C4-2B (cell line): ENCODE measurements around the gene SGPP2.

ENCODE experiments used
- H3K27ac ChIP-seq: fragments of 450-650 bp; 2 replicates; pipeline ENCODE4 v1.5.1; 2017
- CTCF ChIP-seq: fragments of 450-650 bp; conservative IDR thresholded peaks from 2 replicates; pipeline ENCODE4 v1.5.1; 2017; ENCODE audit warnings: mild to moderate bottlenecking
- ZFX ChIP-seq: fragments of 450-650 bp; IDR thresholded peaks from 2 replicates; pipeline ENCODE4 v1.6.1; 2017

Gene SGPP2

GRCh38 chr2:222554517-222554916 lies 130.2 kb downstream of the SGPP2 start:
- no peak for TF ChIP-seq CTCF
- TF ChIP-seq ZFX: no peak
- no peak overlapping the region for H3K27ac ChIP-seq

DNA sequence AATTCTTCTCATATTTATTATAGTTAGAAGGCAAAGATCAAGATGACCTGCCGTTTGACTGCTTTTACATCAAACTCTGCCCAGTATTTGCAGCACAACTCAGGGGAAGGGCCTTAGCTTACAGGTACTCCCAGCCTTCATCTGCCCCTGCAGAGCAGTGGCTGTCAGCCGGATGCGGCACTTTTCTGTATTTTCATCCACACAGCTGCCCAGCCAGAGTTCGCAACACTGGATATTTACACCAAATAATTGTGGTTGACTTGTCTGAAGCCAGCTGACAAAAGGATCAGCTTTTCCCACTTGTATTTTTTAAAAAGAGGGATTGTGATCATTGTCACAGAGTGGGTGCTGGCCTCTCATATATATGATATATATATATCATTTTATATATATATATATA lies 136.8 kb downstream of the SGPP2 start:
- H3K27ac ChIP-seq: no peak overlapping the region
- TF ChIP-seq CTCF (no peak), ZFX (no peak)

- TF ChIP-seq CTCF (peak; percentile 70), ZFX (no peak)
- H3K27ac ChIP-seq: no peak overlapping the region
These were observed 137.7 kb downstream of the SGPP2 start for GRCh38 chr2:222561817-222562645.

- TF ChIP-seq CTCF (no peak), ZFX (no peak)
These were observed 138.9 kb downstream of the SGPP2 start for GRCh38 chr2:222563106-222563718.

GRCh38 chr2:222563936-222564335 lies 139.6 kb downstream of the SGPP2 start:
- H3K27ac ChIP-seq: no peak overlapping the region
- TF ChIP-seq ZFX (no peak), CTCF (no peak)

More at GRCh38 chr2:222563106-222563718, 138.9 kb downstream of the SGPP2 start:
- H3K27ac ChIP-seq: no peak overlapping the region

GRCh38 chr2:222566229-222566628 lies 141.9 kb downstream of the SGPP2 start:
- H3K27ac ChIP-seq: no peak overlapping the region
- TF ChIP-seq CTCF: no peak
- no peak for TF ChIP-seq ZFX

DNA sequence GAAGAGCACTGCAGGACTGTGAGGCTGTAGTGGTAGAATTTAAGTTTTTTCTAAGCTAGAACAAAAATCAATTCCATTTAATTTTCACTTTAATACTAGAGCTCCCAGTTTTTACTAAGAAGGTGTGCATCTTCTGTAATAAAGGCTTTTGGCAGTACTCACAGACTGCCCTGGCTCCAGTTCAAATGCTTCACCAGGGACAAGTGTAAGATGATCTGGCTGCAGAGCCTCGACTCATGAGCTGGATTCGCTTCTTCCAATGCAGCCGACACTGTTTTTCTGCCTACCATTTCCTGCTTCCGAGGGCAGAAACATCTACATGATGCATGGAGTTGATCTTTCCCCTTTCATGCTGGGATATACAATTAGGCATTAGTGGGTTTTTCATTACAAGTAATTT lies 144.5 kb downstream of the SGPP2 start:
- TF ChIP-seq ZFX: no peak
- TF ChIP-seq CTCF: no peak
- H3K27ac ChIP-seq: no peak overlapping the region
